Hematopoietic multipotent progenitor cell treated with erythropoietin and hydrocortisone succinate and interleukin-3 and kit ligand, for 4 days (in vitro differentiated cells): ENCODE data around the gene CRCP.
"Not testable (repeated sequence)": the region's sequence is repeated elsewhere in the genome, so short reads cannot be mapped to it uniquely, and the experiment has no call there.

ENCODE experiments used
- DNase-seq: peaks from one replicate; pipeline ENCODE4 v3.0.0-alpha.2; 2015

The CRCP gene

DNA sequence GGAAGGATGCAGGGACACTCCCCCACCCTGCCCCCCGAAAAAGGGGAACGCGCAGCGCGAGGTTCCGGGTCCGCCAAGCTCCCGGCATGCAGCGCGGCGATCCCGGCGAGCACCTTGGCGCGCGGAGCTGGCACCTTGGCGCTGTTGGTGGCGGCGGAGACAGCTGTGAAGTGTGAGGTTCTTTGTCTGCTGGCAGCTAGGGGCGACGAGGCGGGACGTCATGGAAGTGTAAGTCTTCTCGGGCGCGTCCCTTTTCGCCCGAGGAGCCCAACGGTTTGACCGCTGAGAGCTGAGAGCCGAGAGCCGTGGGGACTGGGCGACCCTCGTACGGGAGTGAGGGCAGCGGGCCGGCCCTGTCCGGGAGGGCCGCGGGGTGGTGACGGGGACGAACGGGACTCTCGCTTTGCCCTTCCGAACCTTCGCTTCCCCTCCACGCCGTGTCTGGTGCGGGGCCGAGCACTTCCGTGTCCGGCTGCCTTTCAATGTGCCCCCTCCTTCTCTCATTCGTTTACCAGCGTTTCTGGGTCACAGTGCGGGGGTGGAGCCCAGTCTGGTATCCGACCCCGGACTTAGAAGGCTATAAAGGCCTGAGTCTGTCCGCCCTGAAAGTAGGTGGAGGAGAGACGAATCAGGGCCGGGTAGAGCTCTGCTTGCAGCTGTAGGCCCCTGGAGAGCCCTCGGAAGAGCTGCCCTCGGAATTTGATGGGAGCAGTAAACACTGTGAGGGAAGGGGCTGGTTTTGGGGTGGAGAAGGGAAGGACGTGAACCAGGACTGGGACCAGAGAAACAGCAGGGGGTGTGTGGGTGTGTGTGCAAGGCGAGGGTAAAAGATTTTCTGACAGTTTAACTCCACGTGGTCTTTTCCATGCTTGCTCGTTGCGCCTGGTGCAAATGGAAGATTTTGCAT lies at the start of gene CRCP:
Gene CRCP, plus strand, starts transcription at position 105 of the 907 bp plus-strand sequence. Its CDS starts 116 bp downstream, at position 221.
- DNase-seq, result peak; percentile 96

DNA sequence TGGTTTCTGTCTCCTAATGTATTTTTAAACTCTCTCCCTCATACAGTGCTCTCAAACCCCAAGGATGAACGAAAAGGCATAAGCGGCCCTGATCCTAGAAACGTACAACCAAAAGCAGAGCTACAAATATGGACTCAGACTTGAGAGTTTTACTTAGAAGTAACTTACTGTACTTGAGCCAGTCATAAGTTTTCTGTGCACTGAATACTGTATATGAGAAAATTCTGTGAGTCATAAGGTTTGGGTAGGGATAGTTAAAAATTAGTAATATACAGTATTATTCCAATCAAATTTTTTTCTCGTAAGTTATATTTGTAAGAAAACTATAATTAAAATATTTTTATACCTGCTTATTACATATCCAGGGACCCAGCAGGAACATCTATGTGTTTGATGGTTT lies 44.9 kb upstream of the CRCP start:
- DNase-seq, result no peak

DNA sequence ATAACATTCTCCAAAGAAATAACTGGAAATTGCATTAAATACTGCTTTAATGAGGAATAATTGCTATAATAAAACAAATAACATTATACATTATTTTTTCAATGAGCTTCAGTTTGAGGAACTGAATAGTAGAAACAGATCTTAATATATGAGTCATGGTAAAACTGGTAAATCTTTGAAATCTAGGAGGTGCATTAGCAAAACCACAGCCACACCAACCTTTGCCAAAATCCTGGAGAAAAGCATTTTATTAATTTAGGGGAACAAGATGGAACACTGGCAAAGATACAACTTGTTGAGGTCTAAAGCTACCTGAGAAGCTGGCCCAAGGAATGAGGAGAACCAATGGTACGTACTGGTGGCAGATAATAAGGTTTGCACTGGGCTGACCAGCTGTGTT lies 44.4 kb upstream of the CRCP start:
- DNase-seq, result no peak

DNA sequence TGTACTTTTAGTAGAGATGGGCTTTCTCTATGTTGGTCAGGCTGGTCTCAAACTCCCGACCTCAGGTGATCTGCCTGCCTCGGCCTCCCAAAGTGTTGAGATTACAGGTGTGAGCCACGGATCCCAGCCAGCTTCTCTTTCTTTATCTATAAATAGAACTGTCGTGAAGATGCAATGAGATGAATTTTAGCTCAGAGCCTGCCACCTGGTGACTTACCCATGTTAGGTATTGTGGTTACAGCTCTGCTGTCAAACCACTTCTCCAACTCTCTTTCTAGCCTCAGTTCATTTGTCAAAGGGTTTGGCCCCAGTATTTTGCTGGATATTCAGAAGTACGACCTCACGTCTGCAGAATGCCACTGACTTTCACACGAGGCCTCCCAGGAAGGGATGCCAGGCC lies 42.4 kb upstream of the CRCP start:
- DNase-seq, result not testable (repeated sequence)

DNA sequence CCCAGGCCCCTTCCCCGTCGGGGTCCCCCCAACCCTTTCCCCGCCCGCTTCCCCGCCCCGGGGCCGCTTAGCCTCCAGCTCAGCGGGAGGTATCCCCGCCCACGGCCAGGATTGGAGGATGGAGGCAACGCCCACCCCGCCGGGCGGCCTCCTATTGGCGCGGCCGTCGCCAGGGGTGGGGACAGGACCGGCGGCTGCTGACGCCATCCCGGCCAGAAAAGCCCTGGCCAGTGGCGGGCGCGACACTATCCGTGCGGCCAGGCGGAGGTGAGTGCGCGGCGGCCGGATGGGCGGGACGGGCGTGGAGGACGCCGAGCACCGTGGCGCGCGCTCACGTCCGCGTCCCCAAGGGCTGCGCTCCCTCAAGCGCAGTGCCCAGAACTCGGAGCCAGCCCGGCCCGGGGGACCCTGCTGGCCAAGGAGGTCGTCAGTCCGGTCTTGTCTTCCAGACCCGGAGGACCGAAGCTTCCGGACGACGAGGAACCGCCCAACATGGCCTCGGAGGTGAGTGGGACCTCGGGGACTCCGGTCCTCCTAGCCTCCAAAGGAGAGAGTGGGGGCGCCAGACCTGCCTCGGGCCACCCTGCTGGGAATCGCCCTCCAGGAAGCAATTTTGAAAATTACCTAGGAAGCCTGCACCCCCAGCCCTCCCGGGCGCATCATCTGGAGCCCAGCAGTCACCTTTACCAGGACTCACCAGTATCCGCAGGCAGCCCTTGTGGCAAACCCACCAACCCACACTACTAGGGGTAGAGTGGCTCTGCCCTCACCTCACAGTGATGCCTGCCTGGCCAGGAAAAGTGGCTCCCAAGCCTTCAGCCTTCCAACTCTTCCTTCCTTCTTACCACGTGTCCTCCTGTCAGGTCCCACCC lies 38.8 kb upstream of the CRCP start, which contains the start of gene ASL:
Gene ASL, plus strand, starts transcription at position 230 of the 872 bp plus-strand sequence. Its CDS starts 263 bp downstream, at position 493.
- peak; percentile 97 for DNase-seq

DNA sequence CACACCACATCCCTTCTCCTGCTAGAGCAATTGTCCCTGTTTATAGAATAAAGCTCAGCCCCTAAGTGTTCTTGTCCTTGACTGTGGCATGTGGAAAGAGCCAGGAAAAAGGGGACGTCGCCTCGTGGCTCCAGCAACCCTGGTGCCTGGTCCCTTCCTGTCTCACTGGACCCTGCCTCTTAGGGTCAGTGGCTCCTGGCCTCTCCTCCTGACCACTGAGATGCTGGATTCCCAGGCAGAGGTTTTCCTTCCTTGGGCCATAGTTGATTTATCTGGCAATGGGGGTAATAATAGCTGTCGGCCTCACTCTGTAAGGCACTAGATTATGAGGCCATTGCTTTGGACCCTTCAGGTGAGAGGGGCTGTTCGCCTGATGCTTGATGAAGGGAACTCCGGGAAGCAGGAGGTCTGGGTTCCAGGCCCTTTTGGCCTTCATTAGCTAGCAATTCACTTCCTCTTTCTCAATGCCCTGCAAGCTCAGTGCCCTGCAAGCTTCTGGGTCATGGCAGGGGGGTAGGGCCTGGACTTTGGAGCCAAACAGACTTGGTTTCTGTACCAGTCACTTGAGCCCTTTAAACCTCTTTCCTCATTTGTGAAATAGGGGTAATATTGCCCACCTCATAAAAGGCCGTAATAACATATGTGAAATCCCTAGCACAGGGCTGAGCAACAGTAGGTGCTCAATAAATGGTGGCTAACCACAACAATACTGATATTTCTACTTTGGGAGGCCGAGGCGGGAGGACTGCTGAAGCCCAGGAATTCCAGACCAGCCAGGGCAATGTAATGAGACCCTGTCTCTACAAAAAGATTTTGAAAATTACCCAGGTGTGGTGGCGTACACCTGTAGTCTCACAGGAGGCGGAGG lies 38.0 kb upstream of the CRCP start:
- DNase-seq, result peak; percentile 63

DNA sequence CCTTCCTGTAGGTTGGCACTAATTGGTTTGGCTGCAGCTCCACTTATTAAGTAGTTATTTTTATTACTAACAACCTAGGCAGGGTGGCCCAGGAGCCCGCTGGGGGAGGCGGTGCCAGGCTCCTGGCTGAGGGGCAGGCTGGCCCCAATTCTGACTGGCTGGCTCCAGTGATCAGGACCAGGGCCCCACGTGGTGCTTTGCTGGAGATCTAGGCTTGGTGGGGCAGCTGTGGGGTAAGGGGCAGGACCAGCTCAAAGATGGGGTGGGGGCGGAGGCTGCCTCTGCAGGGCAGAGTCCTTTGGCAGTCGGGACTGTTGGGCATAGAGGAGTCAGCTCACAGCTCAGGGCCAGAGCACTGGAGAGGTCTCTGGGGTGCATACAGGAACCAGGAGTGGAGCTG lies 36.6 kb upstream of the CRCP start:
- DNase-seq, result no peak

DNA sequence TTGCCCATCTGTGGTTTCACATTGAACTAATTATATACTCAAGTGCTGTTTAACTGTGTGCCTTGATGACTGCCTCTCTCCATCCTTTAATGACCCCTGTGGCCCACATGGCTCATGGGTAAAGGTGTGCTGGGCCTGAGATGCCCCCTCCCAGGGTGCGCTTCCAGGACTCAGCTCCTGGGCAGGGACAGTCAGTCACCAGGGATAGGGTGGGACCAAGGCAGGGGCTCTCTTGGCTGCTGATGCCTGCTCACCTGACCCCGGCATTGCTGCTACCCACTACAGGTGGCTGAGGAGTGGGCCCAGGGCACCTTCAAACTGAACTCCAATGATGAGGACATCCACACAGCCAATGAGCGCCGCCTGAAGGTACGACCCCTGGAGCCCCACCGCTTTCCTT lies 32.6 kb upstream of the CRCP start:
- DNase-seq, result no peak

DNA sequence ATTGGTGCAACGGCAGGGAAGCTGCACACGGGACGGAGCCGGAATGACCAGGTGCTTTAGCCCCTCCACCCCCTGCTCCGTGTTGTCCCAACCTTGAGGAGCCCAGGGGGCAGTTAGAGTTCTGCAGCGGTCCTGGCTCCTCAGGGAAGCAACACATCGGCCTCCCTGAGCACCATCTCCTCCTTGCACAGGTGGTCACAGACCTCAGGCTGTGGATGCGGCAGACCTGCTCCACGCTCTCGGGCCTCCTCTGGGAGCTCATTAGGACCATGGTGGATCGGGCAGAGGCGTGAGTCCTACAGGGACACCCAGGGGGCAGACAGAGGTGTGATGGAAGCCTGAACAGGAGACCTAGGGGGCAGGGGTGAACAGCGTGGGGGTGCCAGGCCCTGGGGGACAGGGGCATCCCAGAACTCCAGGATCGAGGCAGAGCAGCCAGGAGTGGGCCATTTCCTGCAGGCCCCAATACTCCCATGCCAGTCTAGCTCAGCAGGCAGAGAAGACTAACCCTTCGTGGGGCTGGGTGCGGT lies 31.7 kb upstream of the CRCP start:
- no peak for DNase-seq

DNA sequence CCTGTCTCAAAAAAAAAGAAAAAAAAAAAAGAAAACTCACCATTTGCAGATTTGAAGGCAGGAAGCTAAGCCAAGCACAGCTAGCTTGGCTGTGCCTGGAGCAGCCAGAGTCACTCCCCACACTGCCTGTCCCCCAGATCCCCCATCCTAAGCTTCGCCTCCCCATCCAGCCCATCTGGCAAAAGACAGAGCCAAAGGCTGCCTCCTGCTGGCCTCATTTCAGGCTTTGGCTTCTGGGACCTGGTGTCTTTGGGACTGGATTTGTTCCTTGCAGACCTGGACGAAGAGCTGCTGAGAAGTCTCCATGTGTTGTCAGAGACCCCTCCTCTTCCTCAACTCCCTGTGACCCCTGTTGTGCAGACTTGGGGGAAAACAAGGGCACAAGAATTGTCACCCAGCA lies 31.0 kb upstream of the CRCP start:
- no peak for DNase-seq

DNA sequence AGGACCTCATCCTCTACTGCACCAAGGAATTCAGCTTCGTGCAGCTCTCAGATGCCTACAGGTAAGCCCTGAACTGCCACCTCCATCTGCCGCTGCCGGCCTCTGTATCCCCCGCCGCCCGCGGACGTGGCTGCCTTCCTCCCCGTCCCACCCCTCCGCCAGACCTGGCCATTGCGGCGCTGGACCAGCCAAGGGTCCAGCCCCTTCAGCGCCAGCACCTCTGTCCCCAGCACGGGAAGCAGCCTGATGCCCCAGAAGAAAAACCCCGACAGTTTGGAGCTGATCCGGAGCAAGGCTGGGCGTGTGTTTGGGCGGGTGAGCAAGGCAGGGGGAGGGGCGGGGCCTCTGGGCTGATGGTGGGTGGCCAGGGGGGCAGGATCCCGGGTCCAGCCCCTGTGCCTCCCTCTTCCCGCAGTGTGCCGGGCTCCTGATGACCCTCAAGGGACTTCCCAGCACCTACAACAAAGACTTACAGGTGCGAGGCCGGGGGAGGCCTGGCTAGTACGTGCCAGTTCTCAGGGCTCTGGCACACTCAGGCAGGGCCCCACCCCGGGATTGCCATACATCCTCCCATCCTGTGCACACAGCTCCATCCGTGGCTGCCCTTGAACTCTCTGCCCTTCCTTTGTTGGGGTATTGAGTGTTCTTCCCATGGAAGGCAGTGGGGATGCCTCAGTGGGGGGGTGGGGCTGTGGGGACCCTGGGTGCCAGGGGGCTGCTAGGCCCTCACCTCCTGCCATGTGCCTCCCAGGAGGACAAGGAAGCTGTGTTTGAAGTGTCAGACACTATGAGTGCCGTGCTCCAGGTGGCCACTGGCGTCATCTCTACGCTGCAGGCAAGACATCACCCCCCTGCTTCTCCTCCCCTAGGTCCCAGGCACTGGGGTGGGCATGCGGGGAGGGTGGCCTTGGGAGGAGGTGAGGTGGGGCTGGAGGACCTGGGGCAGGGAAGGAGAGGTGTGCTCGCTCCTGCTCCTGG lies 25.5 kb upstream of the CRCP start:
- DNase-seq, result no peak

DNA sequence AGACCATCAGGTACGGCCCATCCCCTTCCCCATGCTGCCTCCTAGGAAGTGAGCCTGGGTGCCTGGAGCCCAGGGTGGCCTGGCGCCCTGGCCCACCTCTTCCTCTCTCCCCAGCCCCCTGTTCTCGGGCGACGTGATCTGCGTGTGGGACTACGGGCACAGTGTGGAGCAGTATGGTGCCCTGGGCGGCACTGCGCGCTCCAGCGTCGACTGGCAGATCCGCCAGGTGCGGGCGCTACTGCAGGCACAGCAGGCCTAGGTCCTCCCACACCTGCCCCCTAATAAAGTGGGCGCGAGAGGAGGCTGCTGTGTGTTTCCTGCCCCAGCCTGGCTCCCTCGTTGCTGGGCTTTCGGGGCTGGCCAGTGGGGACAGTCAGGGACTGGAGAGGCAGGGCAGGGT lies 22.0 kb upstream of the CRCP start:
- no peak for DNase-seq

DNA sequence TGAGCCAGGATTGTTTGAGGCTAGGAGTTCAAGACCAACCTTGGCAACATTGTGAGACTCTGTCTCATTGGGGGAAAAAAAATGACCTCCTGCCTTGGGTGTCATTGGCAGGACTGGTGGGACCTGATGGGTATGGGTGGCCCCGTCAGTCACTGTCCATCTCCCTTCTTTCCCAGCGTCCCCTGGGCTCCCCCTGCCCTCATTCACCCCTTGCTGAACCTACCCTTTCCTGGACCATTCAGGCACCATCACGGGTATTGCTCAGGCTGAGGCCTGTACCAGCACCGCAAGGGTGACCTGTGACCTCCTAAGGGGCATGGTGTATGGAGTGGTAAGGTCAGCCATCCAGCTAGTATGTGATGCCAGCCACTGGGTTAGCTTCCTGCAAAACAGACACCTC lies 19.6 kb upstream of the CRCP start:
- no peak for DNase-seq

DNA sequence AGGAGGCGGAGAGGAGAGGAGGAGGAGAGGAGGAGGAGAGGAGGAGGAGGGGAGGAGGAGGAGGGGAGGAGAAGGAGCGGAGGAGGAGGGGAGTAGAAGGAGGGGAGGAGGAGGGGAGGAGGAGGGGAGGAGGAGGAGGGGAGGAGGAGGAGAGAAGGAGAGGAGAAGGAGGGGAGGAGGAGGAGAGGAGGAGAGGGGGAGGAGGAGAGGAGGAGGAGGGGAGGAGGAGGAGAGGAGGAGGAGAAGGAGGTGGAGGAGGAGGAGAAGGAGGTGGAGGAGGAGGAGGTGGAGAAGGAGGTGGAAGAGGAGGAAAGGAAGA lies 15.5 kb upstream of the CRCP start:
- DNase-seq, result no peak

DNA sequence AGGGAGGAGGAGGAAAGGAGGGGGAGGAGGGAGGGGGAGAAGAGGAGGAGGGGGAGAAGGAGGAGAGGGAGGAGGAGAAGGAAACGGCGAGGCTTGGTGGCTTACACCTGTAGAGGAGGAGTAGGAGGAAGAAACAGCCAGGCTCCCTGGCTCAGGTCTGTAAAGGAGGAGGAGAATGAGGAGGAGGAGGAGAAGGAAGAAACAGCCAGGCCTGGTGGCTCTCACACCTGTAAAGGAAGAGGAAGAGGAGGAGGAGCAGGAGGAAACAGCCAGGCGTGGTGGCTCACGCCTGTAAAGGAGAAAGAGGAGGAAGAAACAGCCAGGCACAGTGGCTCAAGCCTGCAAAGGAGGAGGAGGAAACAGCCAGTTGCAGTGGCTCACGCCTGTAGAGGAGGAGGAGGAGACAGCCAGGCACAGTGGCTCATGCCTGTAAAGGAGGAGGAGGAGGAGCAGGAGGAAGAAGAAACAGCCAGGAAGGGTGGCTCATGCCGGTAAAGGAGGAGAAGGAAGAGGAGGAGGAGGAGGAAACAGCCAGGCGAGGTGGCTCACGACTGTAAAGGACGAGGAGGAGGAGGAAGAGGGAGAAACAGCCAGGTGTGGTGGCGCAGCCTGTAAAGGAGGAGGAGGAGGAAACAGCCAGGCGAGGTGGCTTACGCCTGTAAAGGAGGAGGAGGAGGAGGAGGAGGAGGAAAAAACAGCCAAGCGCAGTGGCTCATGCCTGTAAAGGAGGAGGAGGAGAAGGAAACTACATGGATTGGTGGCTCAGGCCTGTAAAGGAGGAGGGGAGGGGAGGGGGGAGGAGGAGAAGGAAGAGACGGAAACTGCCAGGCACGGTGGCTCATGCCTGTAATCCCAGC lies 14.9 kb upstream of the CRCP start:
- peak; percentile 75 for DNase-seq

DNA sequence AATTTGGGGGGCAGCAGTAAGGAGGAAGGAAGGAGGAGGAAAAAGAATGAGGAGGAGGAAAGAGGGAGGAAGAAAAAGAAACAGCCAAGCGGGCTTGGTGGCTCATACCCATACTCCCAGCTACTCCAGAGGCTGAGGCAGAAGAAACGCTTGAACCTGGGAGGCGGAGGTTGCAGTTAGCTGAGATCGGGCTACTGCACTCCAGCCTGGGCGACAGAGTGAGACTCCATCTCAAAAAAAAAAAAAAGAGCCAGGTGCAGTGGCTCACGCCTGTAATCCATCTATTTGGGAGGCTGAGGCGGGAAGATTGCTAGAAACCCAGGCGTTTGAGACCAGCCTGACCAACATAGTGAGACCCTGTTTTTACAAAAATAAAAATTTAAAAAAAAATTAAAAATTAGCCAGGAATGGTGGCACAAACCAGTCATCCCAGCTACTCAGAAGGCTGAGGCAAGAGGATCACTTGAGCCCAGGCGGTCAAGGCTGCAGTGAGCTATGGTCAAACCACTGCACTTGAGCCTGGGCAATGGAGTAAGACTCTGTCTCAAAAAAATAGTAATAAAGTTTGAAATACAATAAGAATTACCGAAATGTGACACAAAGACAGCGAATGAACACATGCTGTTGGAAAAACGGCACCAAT lies 14.1 kb upstream of the CRCP start:
- DNase-seq, result no peak

DNA sequence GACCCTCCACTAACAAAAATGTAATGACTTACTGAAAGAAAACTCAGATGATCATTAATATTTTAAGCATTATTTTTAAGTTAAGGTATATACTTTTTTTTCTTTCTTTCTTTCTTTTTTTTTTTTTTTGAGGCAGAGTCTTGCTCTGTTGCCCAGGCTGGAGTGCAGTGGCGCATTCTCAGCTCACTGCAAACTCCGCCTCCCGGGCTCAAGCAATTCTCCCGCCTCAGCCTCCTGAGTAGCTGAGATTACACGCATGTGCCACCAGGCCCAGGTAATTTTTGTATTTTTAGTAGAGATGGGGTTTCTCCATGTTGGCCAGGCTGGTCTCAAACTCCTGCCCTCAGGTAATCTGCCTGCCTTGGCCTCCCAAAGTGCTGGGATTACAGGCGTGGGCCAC lies 12.5 kb upstream of the CRCP start:
- DNase-seq, result not testable (repeated sequence)

DNA sequence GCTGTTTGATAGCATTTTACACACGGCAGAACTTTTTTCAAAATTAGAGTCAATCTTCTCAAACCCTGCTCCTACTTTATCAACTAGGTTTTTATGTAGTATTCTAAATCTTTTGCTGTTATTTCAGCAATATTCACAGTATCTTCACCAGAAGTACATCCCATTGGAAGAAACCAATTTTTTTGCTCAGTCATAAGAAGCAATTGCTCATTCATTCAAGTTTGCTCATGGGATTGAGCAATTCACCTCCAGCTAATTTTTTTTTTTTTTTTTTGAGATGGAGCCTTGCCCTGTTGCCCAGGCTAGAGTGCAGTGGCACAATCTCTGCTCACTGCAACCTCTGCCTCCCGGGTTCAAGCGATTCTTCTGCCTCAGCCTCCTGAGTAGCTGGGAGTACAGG lies 10.7 kb upstream of the CRCP start:
- DNase-seq, result not testable (repeated sequence)

DNA sequence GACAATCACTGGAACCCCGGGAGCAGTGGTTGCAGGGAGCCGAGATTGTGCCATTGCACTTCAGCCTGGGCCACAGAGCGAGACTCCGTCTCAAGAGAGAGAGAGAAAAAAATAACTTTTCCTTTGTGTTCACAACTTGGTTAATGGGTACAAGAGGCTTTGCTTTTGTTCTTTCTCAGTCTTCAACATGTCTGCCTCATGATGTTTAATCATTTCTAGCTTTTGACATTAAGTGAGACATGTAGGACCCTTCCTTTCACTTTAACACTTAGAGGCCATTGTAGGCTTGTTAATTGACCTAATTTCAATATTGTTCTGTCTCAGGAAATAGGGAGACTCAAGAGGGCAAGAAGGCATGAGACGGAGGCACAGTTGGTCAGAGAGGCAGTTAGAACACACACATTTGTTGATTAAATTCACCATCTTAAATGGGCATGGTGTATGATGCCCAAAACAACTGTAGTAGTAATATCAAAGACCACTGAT lies 9.3 kb upstream of the CRCP start:
- DNase-seq, result no peak

DNA sequence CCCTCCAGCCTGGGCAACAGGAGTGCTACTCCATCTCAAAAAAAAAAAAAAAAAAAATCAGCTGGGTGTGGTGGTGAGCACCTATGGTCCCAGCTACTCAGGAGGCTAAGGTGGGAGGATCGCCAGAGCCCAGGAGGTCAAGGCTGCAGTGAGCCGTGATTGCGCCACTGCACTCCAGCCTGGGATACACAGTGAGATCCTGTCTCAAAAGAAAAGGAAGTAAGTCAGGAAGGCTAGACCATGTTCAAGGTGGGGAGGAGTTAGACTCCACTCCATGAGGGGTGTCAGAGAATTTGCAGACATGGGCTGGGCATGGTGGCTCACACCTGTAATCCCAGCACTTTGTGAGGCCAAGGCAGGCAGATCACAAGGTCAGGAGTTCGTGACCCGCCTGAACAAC lies 6.2 kb upstream of the CRCP start:
- not testable (repeated sequence) for DNase-seq
